Activated B cell treated with CpG ODN at 0.5 μM for 24 hours (primary cell): ENCODE measurements around the gene PRKG1. TPM values are rescaled to one million over a fixed set of nuclear protein-coding genes. Genes with fewer than 3 reads are reported as not detected.

Experiments used
- ATAC-seq: fragments of 200-7000 bp; cut with Tn5 transposase; one replicate; pipeline ENCODE4 v1.10.0; 2021; ENCODE audit warnings: low read depth, mild to moderate bottlenecking, moderate library complexity
- CTCF ChIA-PET: fragments of 350-600 bp; sonication (Branson Sonifier 250); formaldehyde crosslinking; loops from one replicate; lab custom pipeline; 2021; ENCODE audit warnings: antibody characterized with exemption; lab: Charles Lee
- POLR2A ChIA-PET: fragments of 350-600 bp; sonication (Branson Sonifier 250); formaldehyde crosslinking; loops from one replicate; lab custom pipeline; 2021; ENCODE audit warnings: antibody characterized with exemption; lab: Charles Lee
- DNase-seq: peaks from one replicate; pipeline ENCODE4 v3.0.0; 2022
- H3K27ac Mint-ChIP-seq: one replicate; pipeline ENCODE4 v1.8.0; 2020; ENCODE audit warnings: mixed read lengths
- H3K27me3 Mint-ChIP-seq: one replicate; pipeline ENCODE4 v1.8.0; 2021; ENCODE audit warnings: mixed read lengths
- H3K36me3 Mint-ChIP-seq: one replicate; pipeline ENCODE4 v1.8.0; 2021; ENCODE audit warnings: low read depth, mixed read lengths
- H3K4me1 Mint-ChIP-seq: one replicate; pipeline ENCODE4 v1.8.0; 2021; ENCODE audit warnings: mixed read lengths
- H3K4me3 Mint-ChIP-seq: one replicate; pipeline ENCODE4 v1.8.0; 2020; ENCODE audit warnings: mild to moderate bottlenecking, mixed read lengths
- H3K9me3 Mint-ChIP-seq: one replicate; pipeline ENCODE4 v1.8.0; 2020; ENCODE audit warnings: mixed read lengths
- CTCF ChIP-seq: fragments of 200-600 bp; IDR thresholded peaks from one replicate; pipeline ENCODE4 v1.8.0; 2022; ENCODE audit warnings: antibody characterized with exemption, mild to moderate bottlenecking
- intact Hi-C: fragments of 100-400 bp; cut with micrococcal nuclease; formaldehyde crosslinking; loops from one replicate; pipeline ENCODE4 v1.15.1; 2024
- total RNA-seq: library from RNA; stranded (reverse); gene quantifications from 2 replicates; pipeline ENCODE4 v1.2.3, GENCODE V29; 2022

The PRKG1 gene
- total RNA-seq, 1 donor from 2014 or later: not detected

- Mint-ChIP-seq H3K4me1 (no peaks in the 10 kb centered on the region), H3K27ac (no peak overlapping the region), H3K9me3 (no peaks in the 10 kb centered on the region), H3K4me3 (no peak overlapping the region), H3K36me3 (no peaks in the 10 kb centered on the region), H3K27me3 (no peaks in the 10 kb centered on the region)
- CTCF ChIA-PET: no interaction called here
- DNase-seq (no peak), ATAC-seq (no peak)
- no peak for TF ChIP-seq CTCF
- intact Hi-C loops: no loop called here
- POLR2A ChIA-PET: no interaction called here
These were observed 228.0 kb downstream of the PRKG1 start for GRCh38 chr10:51302316-51302715.

GRCh38 chr10:51308116-51308515 is 233.8 kb downstream of the PRKG1 start:
- ChIA-PET CTCF (no interaction called here), POLR2A (no interaction called here)
- H3K9me3 Mint-ChIP-seq: no peaks in the 10 kb centered on the region
- no peak overlapping the region for H3K4me3 Mint-ChIP-seq
- TF ChIP-seq CTCF: no peak
- DNase-seq (no peak), ATAC-seq (no peak)
- no peaks in the 10 kb centered on the region for H3K4me1 Mint-ChIP-seq
- no peaks in the 10 kb centered on the region for H3K27me3 Mint-ChIP-seq
- intact Hi-C loops: no loop called here
- no peak overlapping the region for H3K27ac Mint-ChIP-seq
- H3K36me3 Mint-ChIP-seq: no peaks in the 10 kb centered on the region

GRCh38 chr10:51311228-51311627 is 236.9 kb downstream of the PRKG1 start:
- no peak for DNase-seq
- ChIA-PET CTCF (no interaction called here), POLR2A (no interaction called here)
- no peaks in the 10 kb centered on the region for H3K9me3 Mint-ChIP-seq
- no peaks in the 10 kb centered on the region for H3K27me3 Mint-ChIP-seq
- no peak for ATAC-seq
- intact Hi-C loops: no loop called here
- no peaks in the 10 kb centered on the region for H3K36me3 Mint-ChIP-seq
- no peaks in the 10 kb centered on the region for H3K4me1 Mint-ChIP-seq
- no peak overlapping the region for H3K4me3 Mint-ChIP-seq
- TF ChIP-seq CTCF: no peak
- no peak overlapping the region for H3K27ac Mint-ChIP-seq

GRCh38 chr10:51312817-51313216 is 238.5 kb downstream of the PRKG1 start:
- ChIA-PET POLR2A (no interaction called here), CTCF (no interaction called here)
- Mint-ChIP-seq H3K27ac (no peak overlapping the region), H3K9me3 (no peaks in the 10 kb centered on the region), H3K27me3 (no peaks in the 10 kb centered on the region), H3K4me3 (no peak overlapping the region), H3K4me1 (no peaks in the 10 kb centered on the region), H3K36me3 (no peaks in the 10 kb centered on the region)
- DNase-seq (no peak), ATAC-seq (no peak)
- TF ChIP-seq CTCF: no peak
- intact Hi-C loops: no loop called here

- DNase-seq (no peak), ATAC-seq (no peak)
- POLR2A ChIA-PET: no interaction called here
- CTCF ChIA-PET: no interaction called here
- Mint-ChIP-seq H3K4me1 (no peaks in the 10 kb centered on the region), H3K27ac (no peak overlapping the region), H3K36me3 (no peaks in the 10 kb centered on the region), H3K9me3 (no peaks in the 10 kb centered on the region), H3K4me3 (no peak overlapping the region), H3K27me3 (no peaks in the 10 kb centered on the region)
- intact Hi-C loops: no loop called here
- TF ChIP-seq CTCF: no peak
These were observed 239.0 kb downstream of the PRKG1 start for GRCh38 chr10:51313251-51313650.
